ENCODE data around the gene ANXA2R.
A peak's percentile ranks its signal among the peaks of the same experiment; 100 is the strongest.

ANXA2R gene

GRCh38 chr5:43024217-43024616 lies 15.9 kb downstream of the ANXA2R start:
- TF ChIP-seq PATZ1 (CRISPR knock-in tag; IDR thresholded peaks at IDR 0.05; ENCODE audit: borderline replicate concordance), result no peak
- TF ChIP-seq ZNF565 (CRISPR knock-in tag; conservative IDR thresholded peaks at IDR 0.05; ENCODE audit: low read depth), result no peak
- TF ChIP-seq TOX (CRISPR knock-in tag; IDR thresholded peaks at IDR 0.05; ENCODE audit: borderline replicate concordance), result no peak
- no peak for TF ChIP-seq ZFP3 (CRISPR knock-in tag; IDR thresholded peaks at IDR 0.05)
- TF ChIP-seq CSRNP3 (CRISPR knock-in tag; IDR thresholded peaks at IDR 0.05), result no peak
- no peak for ATAC-seq

- no peak for ATAC-seq
- TF ChIP-seq PPARA (CRISPR knock-in tag; IDR thresholded peaks at IDR 0.05; ENCODE audit: borderline replicate concordance) (no peak), RARB (CRISPR knock-in tag; IDR thresholded peaks at IDR 0.05) (no peak), BACH2 (CRISPR knock-in tag; IDR thresholded peaks at IDR 0.05; ENCODE audit: borderline replicate concordance) (no peak), TSHZ2 (CRISPR knock-in tag; IDR thresholded peaks at IDR 0.05) (no peak), ZC3H10 (CRISPR knock-in tag; IDR thresholded peaks at IDR 0.05) (no peak), TCF4 (CRISPR knock-in tag; IDR thresholded peaks at IDR 0.05; ENCODE audit: borderline replicate concordance) (no peak), CSRNP3 (CRISPR knock-in tag; IDR thresholded peaks at IDR 0.05) (no peak), SNAI2 (CRISPR knock-in tag; IDR thresholded peaks at IDR 0.05) (no peak), PATZ1 (CRISPR knock-in tag; IDR thresholded peaks at IDR 0.05; ENCODE audit: borderline replicate concordance) (no peak), TOX (CRISPR knock-in tag; IDR thresholded peaks at IDR 0.05; ENCODE audit: borderline replicate concordance) (no peak), GLIS3 (CRISPR knock-in tag; IDR thresholded peaks at IDR 0.05) (no peak), CREB5 (CRISPR knock-in tag; IDR thresholded peaks at IDR 0.05; ENCODE audit: low read depth) (no peak), ARNTL (CRISPR knock-in tag; IDR thresholded peaks at IDR 0.05; ENCODE audit: borderline replicate concordance, low read depth) (no peak), CSDC2 (CRISPR knock-in tag; IDR thresholded peaks at IDR 0.05) (no peak), ZNF565 (CRISPR knock-in tag; conservative IDR thresholded peaks at IDR 0.05; ENCODE audit: low read depth) (no peak)
Observed at GRCh38 chr5:43021151-43021550, 19.0 kb downstream of the ANXA2R start.

- ATAC-seq, result peak; percentile 3; the same call in 2 of the 3 replicates
- TF ChIP-seq TOX (CRISPR knock-in tag; IDR thresholded peaks at IDR 0.05; ENCODE audit: borderline replicate concordance) (no peak), OSR1 (CRISPR knock-in tag; IDR thresholded peaks at IDR 0.05) (no peak), ISL1 (CRISPR knock-in tag; IDR thresholded peaks at IDR 0.05) (no peak), POU6F1 (CRISPR knock-in tag; IDR thresholded peaks at IDR 0.05; ENCODE audit: borderline replicate concordance, low read depth) (no peak), ZC3H10 (CRISPR knock-in tag; IDR thresholded peaks at IDR 0.05) (no peak), CSRNP3 (CRISPR knock-in tag; IDR thresholded peaks at IDR 0.05) (no peak), BACH2 (CRISPR knock-in tag; IDR thresholded peaks at IDR 0.05; ENCODE audit: borderline replicate concordance) (no peak), PPARA (CRISPR knock-in tag; IDR thresholded peaks at IDR 0.05; ENCODE audit: borderline replicate concordance) (no peak), RARB (CRISPR knock-in tag; IDR thresholded peaks at IDR 0.05) (no peak), GLIS3 (CRISPR knock-in tag; IDR thresholded peaks at IDR 0.05) (no peak)
Observed at GRCh38 chr5:43020399-43020746, 19.7 kb downstream of the ANXA2R start.
